Lower leg skin (tissue), 4 donors: ENCODE results near the gene KRTAP3-3. TPM values are rescaled to one million over a fixed set of nuclear protein-coding genes. Genes with fewer than 3 reads are reported as not detected.

Source experiments
- DNase-seq, 2 donors: peaks; one replicate each; pipeline ENCODE4 v3.0.0-alpha.2; 2019; ENCODE audit warnings: low spot score in 2 of 2
- H3K4me3 ChIP-seq: fragments of 200-600 bp; sonication (generic); 2 replicates; pipeline ENCODE4 v1.5.1; 2017; ENCODE audit warnings: mild to moderate bottlenecking, low read depth; ENCODE audit not compliant: poor library complexity, severe bottlenecking
- POLR2A ChIP-seq, 2 donors: fragments of 450-650 bp; IDR thresholded peaks; one replicate each; pipeline ENCODE4 v1.6.1; 2016 to 2017; ENCODE audit warnings: antibody characterized with exemption in 2 of 2, mild to moderate bottlenecking in 1 of 2, moderate library complexity in 1 of 2
- WGBS, 2 donors: methylation state at CpG; one replicate each; pipeline ENCODE4 v1.1.5; 2018; 5-methylcytosine and 5-hydroxymethylcytosine counted together
- intact Hi-C: fragments of 100-400 bp; cut with DNase I; formaldehyde crosslinking; loops from one replicate; pipeline ENCODE4 v1.15.0; 2023; ENCODE audit warnings: low total_unique reads
- total RNA-seq, 4 donors: library from RNA; depleted of rRNA; stranded (reverse); fragments of >200 nt; gene quantifications; one replicate each; pipeline ENCODE4 v1.1.0, GENCODE V29; 2016
- TF ChIP-seq, protein P1 (sequence below), 3 donors: fragments of 450-650 bp; IDR thresholded peaks; one replicate each; pipeline ENCODE4 v1.5.1; 2016; ENCODE audit warnings: antibody characterized with exemption in 3 of 3, mild to moderate bottlenecking in 3 of 3, moderate library complexity in 2 of 3

KRTAP3-3 gene
- total RNA-seq, 4 donors from 2014 or later = 11.6 TPM; not detected in 3

DNA sequence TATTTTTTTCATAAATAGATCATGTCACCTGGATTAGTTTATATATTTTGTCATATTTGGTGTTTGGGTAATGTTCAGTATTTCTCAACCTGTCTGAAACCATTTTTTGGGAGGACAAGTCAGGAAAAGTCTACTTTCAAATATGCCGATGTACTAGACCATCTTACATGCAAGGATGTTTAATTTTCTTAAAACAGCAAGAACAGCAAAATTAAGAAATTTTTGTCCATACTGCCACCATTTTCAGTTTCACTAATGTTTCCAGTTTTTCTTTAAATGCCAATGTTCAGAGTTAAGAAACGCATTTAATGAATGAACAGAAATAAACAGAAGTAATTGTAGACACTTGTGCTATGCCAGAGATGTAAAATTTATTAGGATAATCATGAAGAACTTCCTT is 880 bp downstream of the KRTAP3-3 start:
- no peak for DNase-seq
- TF ChIP-seq, protein P1, sequence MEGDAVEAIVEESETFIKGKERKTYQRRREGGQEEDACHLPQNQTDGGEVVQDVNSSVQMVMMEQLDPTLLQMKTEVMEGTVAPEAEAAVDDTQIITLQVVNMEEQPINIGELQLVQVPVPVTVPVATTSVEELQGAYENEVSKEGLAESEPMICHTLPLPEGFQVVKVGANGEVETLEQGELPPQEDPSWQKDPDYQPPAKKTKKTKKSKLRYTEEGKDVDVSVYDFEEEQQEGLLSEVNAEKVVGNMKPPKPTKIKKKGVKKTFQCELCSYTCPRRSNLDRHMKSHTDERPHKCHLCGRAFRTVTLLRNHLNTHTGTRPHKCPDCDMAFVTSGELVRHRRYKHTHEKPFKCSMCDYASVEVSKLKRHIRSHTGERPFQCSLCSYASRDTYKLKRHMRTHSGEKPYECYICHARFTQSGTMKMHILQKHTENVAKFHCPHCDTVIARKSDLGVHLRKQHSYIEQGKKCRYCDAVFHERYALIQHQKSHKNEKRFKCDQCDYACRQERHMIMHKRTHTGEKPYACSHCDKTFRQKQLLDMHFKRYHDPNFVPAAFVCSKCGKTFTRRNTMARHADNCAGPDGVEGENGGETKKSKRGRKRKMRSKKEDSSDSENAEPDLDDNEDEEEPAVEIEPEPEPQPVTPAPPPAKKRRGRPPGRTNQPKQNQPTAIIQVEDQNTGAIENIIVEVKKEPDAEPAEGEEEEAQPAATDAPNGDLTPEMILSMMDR (IDR thresholded peaks at IDR 0.05) = no peak
- TF ChIP-seq POLR2A (IDR thresholded peaks at IDR 0.05) = no peak
- H3K4me3 ChIP-seq = no peak overlapping the region
- intact Hi-C loops = no loop called here
- 91 to 96% methylated on average over 2 of the region's 2 CpGs for WGBS, 2 donors

DNA sequence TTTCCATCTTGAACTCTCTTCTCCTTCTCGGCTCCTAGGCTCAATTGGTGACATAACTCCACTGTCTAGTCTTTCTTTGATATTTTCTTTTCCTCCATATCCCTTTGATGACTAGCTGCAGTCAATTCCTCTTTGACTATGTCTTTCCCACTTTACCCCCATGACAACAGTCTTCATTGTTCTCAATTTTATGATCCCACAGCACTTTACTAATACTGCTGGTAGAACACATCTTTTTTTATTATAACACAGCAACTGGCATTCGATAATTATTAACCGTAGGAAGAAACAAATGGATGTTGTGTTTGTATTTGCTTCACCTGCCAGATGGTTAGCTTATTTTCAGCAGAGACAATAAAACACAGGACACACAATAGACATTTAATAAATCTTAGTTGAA is 1.3 kb downstream of the KRTAP3-3 start:
- WGBS, 2 donors = 82 to 84% methylated on average over 3 of the region's 3 CpGs
- intact Hi-C loops = no loop called here
- TF ChIP-seq, protein P1 (IDR thresholded peaks at IDR 0.05) = no peak
- DNase-seq = no peak
- no peak overlapping the region for H3K4me3 ChIP-seq

DNA sequence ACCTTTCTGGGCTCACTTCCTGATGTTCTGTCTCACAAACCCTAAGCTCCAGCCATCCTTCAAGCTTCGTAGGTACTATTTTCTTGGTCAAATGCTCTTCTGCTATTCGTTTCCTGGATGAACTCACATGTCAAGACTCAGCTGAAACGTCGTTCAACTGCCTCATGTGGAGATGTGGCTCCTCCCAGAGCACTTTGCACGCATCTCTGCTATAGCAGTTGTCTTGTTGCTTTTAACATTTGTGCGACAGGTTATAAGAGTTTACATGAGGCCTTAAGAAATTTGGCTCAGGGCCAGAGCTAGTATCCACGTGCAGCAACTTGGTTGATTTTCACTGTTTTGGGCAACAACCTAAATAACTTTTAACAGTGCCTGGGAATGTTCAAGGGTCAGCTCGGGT is 7.0 kb downstream of the KRTAP3-3 start:
- H3K4me3 ChIP-seq = no peak overlapping the region
- DNase-seq = no peak
- TF ChIP-seq POLR2A (IDR thresholded peaks at IDR 0.05) = no peak
- TF ChIP-seq, protein P1 (IDR thresholded peaks at IDR 0.05) = no peak
- intact Hi-C loops = no loop called here
- WGBS, 2 donors = 36 to 41% methylated on average over 8 of the region's 8 CpGs

DNA sequence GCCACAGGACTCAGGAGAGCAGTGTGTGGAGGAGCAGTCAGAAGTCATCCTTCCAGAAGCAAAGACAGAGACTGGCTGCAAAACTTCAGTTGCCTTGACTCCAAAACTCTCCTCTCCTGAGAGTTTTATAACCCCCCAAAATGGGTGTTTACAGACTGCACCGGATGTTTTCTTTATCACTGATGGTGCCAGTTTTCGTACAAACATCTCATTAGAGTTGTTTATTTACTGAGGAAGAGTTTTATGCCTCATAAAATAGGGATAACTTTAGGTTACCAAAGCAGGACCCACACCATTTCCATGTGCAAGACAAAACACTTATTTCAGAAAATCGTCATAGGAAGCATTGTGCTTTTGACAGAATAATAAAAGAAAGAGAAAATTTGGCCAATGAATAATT is 9.7 kb downstream of the KRTAP3-3 start, which contains the start of gene KRT40:
TSS of gene KRT40 (minus strand) at position 101 of the 400 bp plus-strand sequence. CDS start at position 48, 53 bp downstream.
- 61 to 63% methylated on average over 3 of the region's 3 CpGs for WGBS, 2 donors
- intact Hi-C loops = no loop called here
- TF ChIP-seq, protein P1 (IDR thresholded peaks at IDR 0.05) = no peak
- no peak for TF ChIP-seq POLR2A (IDR thresholded peaks at IDR 0.05)
- H3K4me3 ChIP-seq = no peak within 1 kb of the TSS
- no peak for DNase-seq

GRCh38 chr17:40981115-40981514 is 12.8 kb downstream of the KRTAP3-3 start:
- H3K4me3 ChIP-seq = no peak overlapping the region
- intact Hi-C loops = no loop called here
- WGBS, 2 donors = 70 to 82% methylated on average over 5 of the region's 5 CpGs
- DNase-seq = no peak
- TF ChIP-seq, protein P1 (IDR thresholded peaks at IDR 0.05) = no peak
- TF ChIP-seq POLR2A (IDR thresholded peaks at IDR 0.05) = no peak

GRCh38 chr17:40980596-40980995 is 13.4 kb downstream of the KRTAP3-3 start:
- intact Hi-C loops = no loop called here
- DNase-seq = no peak
- TF ChIP-seq POLR2A (IDR thresholded peaks at IDR 0.05) = no peak
- no peak overlapping the region for H3K4me3 ChIP-seq
- WGBS, 2 donors = 44 to 54% methylated on average over 8 of the region's 8 CpGs
